HG03432 (cell line): ENCODE measurements around the gene PSMA5.

Source experiments
- ATAC-seq: cut with Tn5 transposase; IDR thresholded peaks from one replicate; pipeline ENCODE4 v1.9.1; 2021; ENCODE audit warnings: mild to moderate bottlenecking, moderate library complexity; ENCODE audit not compliant: unreplicated experiment

The PSMA5 gene

GRCh38 chr1:109371341-109371739 is 54.9 kb downstream of the PSMA5 start:
- ATAC-seq: no peak

- ATAC-seq: no peak
Measured at GRCh38 chr1:109370712-109371340, 55.4 kb downstream of the PSMA5 start.

GRCh38 chr1:109369167-109369746 is 57.0 kb downstream of the PSMA5 start:
- ATAC-seq: no peak

GRCh38 chr1:109368464-109368863 is 57.8 kb downstream of the PSMA5 start:
- no peak for ATAC-seq

GRCh38 chr1:109367626-109368025 is 58.6 kb downstream of the PSMA5 start:
- ATAC-seq: no peak

- ATAC-seq: no peak
Measured at GRCh38 chr1:109365642-109366204, 60.5 kb downstream of the PSMA5 start.

GRCh38 chr1:109361649-109362048 is 64.6 kb downstream of the PSMA5 start:
- ATAC-seq: no peak

- no peak for ATAC-seq
Measured at GRCh38 chr1:109361069-109361468, 65.2 kb downstream of the PSMA5 start.

- no peak for ATAC-seq
Measured at GRCh38 chr1:109357616-109358015, 68.6 kb downstream of the PSMA5 start.

GRCh38 chr1:109356915-109357314 is 69.3 kb downstream of the PSMA5 start:
- no peak for ATAC-seq

- no peak for ATAC-seq
Measured at GRCh38 chr1:109356505-109356904, 69.7 kb downstream of the PSMA5 start.

- no peak for ATAC-seq
Measured at GRCh38 chr1:109354929-109355328, 71.3 kb downstream of the PSMA5 start.

GRCh38 chr1:109351457-109351856 is 74.8 kb downstream of the PSMA5 start:
- no peak for ATAC-seq

- ATAC-seq: no peak
Measured at GRCh38 chr1:109350655-109351054, 75.6 kb downstream of the PSMA5 start.

GRCh38 chr1:109350182-109350581 is 76.1 kb downstream of the PSMA5 start:
- ATAC-seq: no peak
